Skeletal muscle cell (primary cell): Measurements from ENCODE around the gene CCR1.

Experiments
- DNase-seq: peaks from one replicate; pipeline ENCODE4 v3.0.0-alpha.2; 2010; ENCODE audit warnings: low read depth
- H3K4me3 ChIP-seq: 2 replicates; pipeline ENCODE4 v1.5.1; 2011; ENCODE audit warnings: low read depth, mild to moderate bottlenecking, control low read depth, low read length, moderate library complexity

The CCR1 gene

DNA sequence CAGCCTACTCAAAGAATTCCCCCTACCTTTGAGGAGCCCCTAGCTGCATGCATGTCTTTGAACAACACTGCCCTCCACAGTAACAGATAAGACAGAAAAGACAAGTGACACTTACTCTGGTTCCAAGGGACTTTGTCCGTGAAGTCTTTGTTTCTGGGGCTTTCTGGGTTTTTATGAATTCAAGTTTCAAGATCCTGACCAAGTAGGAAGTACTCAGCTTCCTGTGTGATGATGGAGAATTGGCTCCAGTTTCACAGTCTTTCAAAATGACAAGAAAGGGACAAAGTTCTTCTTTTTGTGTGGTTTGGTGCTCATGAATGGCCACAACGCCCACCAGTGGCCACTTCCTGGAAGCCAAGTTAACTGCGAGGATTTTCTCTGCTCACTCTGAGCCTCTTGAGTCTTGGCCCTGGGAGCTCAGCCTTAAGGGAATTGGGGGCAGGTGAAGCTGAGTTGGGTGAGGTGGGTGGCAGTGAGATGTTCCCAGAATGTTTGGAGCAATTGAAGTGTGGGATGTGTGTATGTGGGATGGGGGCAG is at the start of gene CCR1:
Gene CCR1, minus strand, starts transcription at position 147 of the 538 bp plus-strand sequence. CDS start 4,000 bp downstream, outside the sequence.
- no peak for DNase-seq

GRCh38 chr3:46252980-46253379 is 44.9 kb upstream of the CCR1 start:
- no peak overlapping the region for H3K4me3 ChIP-seq
- no peak for DNase-seq

More for the DNA sequence above, at the start of gene CCR1:
- no peak within 1 kb of the TSS for H3K4me3 ChIP-seq

DNA sequence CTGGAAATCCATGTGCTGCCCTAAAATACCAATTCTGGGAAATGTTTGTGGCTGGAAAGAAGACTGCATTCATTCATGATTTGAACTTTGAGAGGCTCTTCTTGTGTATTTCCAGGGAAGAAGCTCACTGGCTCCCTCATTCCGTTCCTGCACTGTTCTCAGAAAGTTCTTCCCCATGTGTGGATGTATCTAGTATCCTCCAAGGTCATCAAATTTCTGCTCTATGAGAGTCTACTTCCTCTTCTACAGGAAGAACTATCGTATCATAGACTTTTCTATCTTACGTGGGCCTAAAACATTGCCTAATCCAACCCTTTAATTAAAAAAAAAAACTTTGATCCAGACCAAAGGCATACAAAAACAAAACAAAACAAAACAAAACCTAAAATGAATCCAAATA is 37.0 kb upstream of the CCR1 start:
- no peak for DNase-seq
- H3K4me3 ChIP-seq = no peak overlapping the region

DNA sequence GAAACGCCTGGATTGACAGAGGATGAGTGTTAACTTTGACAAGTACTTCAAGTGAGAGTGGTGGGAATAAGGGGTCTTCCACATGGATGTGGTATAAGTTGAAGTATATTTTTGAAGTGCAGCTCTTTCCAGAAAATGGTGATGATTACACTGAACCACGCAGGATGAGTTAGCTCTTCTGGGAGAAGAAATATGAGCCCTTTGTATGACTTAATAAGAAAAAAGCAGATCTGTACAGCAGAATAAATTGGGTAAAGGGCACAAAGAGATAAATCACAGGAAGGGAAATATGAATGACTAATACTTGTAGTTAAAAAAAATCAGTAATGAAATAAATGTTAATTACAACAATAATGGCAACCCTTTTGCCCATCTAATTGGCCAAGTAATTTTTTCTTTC is 35.4 kb upstream of the CCR1 start:
- DNase-seq = no peak
- no peak overlapping the region for H3K4me3 ChIP-seq

DNA sequence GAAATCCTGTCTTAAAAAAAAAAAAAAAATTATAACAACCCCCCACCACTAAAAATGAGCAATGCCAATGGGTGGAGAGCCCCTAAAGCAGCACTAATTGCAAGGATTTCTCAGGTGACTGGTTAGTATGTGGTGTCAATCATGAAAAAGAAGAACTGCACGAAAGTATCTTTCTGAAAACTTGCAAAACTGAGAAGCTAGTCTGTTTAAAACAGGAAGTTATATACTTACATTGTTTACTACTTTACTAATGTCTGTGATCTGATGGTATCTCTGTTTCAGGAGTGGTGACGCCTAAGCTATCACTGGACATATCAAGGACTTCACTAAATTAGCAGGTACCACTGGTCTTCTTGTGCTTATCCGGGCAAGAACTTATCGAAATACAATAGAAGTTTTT is 34.0 kb upstream of the CCR1 start, which contains the start of gene CCR3:
Gene CCR3, plus strand, starts transcription at position 341 of the 400 bp plus-strand sequence. CDS start 22,699 bp downstream, outside the sequence.
- H3K4me3 ChIP-seq = no peak within 1 kb of the TSS
- DNase-seq = no peak

GRCh38 chr3:46239952-46240351 is 31.8 kb upstream of the CCR1 start:
- DNase-seq = no peak
- H3K4me3 ChIP-seq = no peak overlapping the region

DNA sequence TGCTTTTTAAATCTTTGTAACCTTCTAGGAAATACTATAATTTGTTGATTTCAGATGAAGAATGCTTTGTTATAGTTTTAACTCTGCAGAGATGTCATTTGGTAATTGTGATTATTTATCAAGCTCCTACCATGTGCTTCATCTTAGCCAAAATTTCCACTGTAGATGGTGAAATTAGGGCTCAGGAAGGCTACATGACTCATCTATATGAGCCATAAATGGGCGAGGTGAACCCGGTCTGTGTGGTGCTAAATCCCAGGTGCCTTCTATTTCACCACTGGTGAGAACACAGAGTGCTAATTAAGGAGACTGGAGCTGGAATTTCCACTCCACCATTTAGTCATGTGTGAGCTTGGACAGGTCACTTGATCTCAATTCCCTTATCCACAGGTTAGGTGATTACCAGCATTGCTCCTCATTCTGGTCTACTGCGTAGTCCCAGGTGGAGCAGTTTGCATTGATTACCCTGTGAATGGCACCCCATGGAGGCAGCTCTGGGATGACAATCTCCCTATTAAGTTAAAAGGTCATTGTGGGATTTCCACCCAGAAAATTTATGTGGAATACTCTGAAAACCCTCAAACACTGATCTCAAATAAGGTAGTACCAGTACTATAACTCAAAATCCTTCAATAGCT is 31.3 kb upstream of the CCR1 start:
- H3K4me3 ChIP-seq = no peak overlapping the region
- DNase-seq = no peak

DNA sequence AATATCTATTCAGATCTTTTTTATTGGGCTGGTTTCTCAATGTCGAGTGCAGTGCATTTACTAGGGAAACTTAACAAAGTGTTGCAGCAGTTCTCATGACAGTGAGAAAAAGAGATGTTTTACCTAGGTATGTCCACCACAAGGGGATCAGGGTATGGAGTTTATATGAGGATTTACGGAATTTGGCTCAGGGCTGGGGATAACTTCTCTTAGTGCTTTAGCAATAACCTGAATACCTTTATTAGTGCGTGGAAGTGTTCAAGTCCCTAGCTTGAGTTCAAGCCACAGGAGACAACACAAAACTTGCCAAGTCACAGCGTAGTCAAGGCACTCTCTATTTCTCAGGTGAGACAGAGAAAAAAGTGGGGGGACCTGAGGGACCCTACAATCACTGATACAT is 30.3 kb upstream of the CCR1 start:
- DNase-seq = no peak
- no peak overlapping the region for H3K4me3 ChIP-seq

GRCh38 chr3:46236294-46237054 is 28.4 kb upstream of the CCR1 start:
- no peak overlapping the region for H3K4me3 ChIP-seq
- no peak for DNase-seq

DNA sequence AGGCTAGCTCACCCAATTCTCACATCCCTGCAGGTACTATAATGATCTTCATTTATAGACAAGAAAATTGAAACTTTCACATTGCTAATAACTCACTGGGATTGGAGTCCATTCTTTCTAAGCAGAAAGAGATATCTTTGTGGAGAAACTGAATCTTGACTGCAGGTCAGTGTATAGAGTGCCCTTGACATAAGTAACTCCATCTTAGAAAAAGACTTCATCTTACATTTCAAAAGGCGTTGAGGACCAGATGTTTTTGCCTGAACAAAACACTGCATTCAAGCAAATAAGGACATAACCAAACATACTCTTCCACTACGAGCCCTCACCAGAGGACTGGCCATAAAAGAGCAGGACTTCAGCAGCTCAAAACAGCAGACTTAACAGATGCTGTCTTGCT is 27.3 kb upstream of the CCR1 start:
- H3K4me3 ChIP-seq = no peak overlapping the region
- DNase-seq = no peak

DNA sequence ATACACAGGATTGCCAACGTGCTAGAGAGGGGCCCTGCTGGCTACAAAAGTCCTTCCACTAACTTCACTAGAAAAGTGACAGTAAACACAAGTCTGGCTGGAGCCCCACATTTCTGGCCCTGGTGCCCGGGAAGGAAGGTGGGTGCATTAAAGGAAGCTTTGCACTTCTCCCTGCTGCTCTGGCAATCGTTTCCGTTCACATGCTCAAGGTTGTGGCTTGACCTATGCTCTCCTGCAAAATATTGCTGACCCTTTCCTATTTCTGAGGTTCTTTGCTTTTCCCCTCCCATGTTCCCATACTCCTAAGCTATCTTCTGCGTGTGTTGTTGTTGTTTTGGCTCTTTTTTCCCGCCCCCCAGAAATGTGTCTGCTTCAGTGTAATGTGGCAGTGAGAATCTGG is 25.1 kb upstream of the CCR1 start:
- DNase-seq = no peak

DNA sequence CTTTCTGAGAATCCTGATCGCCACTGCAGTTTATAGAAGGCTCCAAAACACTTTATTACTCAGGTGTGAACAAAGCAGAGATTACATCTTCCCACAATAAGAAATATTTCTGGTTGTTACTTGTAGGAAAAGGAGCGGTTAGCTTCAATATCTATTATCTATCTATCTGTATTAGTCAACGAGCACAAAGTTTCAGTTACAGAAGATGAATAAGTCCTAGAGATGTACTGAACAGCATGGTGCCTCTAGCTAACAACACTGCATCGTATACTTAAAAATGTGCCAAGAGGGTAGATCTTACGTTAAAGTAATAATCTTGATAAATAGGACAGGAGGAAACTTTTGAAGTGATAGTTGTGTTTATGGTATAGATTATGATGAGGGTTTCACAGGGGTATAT is 23.2 kb upstream of the CCR1 start:
- H3K4me3 ChIP-seq = no peak overlapping the region
- no peak for DNase-seq

More for the DNA sequence above, 25.1 kb upstream of the CCR1 start:
- H3K4me3 ChIP-seq = no peak overlapping the region

- peak; percentile 11 for DNase-seq
- no peak overlapping the region for H3K4me3 ChIP-seq
Measured at GRCh38 chr3:46228260-46229242, 20.4 kb upstream of the CCR1 start.

DNA sequence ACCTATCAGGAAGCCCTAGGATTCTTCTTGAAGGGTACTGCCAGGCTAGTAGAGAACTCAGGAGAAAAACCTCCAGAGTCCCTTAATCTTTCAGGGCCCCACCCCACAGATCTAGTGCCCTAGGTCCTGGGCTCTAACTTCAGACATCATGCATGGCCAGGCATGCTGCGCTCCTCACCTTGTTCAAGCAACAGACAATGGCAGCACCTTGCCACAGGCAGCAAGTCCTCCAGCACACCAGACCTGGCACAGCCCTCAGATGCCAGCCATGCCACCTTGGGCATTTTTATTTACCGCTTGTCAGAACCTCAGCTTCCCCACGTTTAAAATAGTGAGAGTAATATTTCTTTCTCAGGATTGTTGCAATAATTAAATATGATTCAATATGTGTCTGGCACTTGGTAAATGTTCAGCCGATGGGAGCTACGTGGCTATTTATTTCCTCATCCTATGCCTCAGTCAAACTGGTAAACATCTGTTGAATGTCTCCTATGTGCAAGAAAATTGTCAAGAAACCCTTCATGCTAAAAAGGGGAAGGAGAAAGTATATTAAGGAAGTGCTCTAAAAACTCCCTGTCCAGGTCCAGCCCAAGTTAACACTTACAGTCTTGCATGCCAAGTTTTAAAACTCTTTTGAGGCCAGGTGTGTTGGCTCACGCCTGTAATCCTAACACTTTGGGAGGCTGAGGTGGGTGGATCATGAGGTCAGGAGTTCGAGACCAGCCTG is 14.5 kb upstream of the CCR1 start:
- no peak overlapping the region for H3K4me3 ChIP-seq
- no peak for DNase-seq

GRCh38 chr3:46221938-46222337 is 13.8 kb upstream of the CCR1 start:
- DNase-seq = no peak
- H3K4me3 ChIP-seq = no peak overlapping the region

DNA sequence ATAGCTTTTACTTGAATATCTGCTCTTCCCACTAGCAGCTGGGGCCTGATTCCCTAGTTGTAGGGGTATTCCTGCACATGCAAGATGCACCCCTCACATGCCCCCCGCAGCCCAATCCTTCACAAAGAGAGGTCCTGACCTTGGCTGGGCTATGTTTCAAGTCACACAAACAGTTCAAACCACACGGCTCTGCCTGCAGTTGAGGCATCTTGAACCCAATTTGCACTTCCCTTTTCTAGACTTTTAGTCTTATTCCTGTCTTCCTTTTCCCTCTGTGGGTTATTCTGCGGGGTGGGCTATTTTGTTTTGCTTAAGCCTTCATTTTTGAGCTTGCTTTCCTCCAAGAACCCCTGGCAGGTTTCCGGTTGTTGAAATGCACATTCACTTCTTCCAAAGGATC is 13.3 kb upstream of the CCR1 start:
- no peak for DNase-seq
- H3K4me3 ChIP-seq = no peak overlapping the region

GRCh38 chr3:46218196-46218709 is 10.1 kb upstream of the CCR1 start:
- no peak for DNase-seq

GRCh38 chr3:46215810-46216414 is 7.8 kb upstream of the CCR1 start:
- no peak for DNase-seq
- H3K4me3 ChIP-seq = no peak overlapping the region

More at GRCh38 chr3:46218196-46218709, 10.1 kb upstream of the CCR1 start:
- no peak overlapping the region for H3K4me3 ChIP-seq
